CMK (cell line): ENCODE measurements around the gene OR2L5.

Experiments
- DNase-seq: peaks from one replicate; pipeline ENCODE4 v3.0.0-alpha.2; 2010; ENCODE audit warnings: low read depth

The OR2L5 gene, protein sequence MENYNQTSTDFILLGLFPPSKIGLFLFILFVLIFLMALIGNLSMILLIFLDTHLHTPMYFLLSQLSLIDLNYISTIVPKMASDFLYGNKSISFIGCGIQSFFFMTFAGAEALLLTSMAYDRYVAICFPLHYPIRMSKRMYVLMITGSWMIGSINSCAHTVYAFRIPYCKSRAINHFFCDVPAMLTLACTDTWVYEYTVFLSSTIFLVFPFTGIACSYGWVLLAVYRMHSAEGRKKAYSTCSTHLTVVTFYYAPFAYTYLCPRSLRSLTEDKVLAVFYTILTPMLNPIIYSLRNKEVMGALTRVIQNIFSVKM

DNA sequence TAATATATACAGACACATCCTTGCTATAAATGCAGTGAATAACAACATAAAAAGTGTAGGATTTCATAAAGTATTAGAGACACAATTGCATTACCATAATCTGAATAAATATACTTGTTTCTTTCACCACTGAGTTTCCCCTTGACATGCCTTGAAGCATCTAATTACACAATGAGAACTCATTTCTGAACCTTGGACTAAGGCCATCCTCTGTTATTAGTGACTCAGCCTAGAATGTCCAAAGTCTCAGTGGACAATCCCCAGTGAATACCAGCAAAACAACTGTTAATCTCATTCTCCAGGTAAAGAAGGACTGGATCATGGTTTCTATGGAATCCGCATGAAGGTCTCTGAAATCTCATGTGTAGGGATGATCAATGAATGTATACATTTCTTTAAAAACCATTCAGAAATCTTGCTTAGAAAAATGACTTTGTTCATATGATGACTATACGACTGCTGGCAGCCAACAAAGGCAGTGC, at the start of gene OR2L5:
OR2L5 (plus strand) TSS at position 432 of the 482 bp plus-strand sequence. CDS start 8,288 bp downstream, outside the sequence.
- no peak for DNase-seq

DNA sequence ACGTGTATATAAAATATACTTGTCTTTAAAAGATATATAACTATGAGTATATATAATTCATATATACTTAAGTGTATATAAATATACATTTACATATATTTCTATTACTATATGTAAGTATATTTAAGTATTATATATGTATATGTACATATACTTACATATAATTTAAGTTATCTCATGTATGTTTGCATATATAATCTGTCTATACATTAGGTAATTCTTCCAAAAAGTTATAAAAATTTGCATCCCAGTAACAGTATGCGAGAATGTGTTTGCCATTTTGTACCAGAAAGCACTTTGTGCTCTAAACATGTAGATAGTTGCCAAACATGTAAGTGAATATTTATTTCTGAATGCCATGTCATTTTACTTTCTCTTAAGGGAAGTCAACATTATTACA, 48.5 kb upstream of the OR2L5 start, which contains the start of gene OR2AK2:
OR2AK2 (plus strand) TSS at position 301 of the 400 bp plus-strand sequence. CDS start 144 bp downstream, outside the sequence.
- DNase-seq, result no peak

DNA sequence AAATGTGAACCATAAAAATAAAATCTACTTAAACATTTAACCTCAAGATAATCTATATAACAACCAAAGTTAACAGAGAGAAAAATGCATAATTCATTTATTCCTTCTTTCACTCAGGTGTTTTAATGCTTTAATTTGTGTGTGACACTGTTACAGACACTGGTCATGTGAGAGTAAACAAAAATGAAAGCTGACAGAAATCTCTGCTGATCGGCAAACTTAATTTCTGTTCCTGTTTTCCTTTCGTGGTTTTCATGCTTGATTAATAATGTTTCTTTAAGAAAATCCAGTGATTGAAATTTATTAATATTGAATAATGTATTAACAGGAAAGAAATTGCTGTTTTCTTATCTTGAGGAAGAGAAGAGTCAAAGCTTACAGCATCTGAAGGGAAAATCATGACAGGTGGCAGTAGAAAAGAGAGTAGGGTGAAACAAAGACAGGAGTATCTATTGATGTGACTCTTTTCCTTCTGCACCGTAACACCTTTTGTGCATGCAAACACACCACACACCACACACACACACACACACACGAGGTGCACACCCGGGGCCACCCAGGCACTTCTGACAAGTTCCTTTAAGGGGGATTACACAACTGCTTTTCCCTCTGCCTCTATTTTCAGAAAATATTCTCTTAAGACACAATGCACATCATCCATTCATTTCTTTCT, 46.8 kb upstream of the OR2L5 start:
- DNase-seq, result no peak

DNA sequence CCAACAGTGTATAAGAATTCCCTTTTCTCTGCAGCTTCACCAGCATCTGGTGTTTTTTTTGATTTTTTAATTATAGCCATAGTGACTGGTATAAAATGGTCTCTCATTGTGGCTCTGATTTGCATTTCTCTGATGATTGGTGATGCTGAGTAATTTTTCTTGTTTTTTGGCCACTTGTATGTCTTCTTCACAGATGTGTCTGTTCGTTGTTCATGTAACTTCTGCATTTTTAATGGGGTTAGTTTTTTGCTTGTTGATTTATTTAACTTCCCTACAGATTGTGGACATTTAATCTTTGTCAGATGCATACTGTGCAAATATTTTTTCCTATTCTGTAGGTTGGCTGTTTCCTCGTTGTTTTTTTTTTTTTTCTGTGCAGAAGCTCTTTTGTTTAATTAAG, 20.5 kb upstream of the OR2L5 start:
- DNase-seq, result no peak

DNA sequence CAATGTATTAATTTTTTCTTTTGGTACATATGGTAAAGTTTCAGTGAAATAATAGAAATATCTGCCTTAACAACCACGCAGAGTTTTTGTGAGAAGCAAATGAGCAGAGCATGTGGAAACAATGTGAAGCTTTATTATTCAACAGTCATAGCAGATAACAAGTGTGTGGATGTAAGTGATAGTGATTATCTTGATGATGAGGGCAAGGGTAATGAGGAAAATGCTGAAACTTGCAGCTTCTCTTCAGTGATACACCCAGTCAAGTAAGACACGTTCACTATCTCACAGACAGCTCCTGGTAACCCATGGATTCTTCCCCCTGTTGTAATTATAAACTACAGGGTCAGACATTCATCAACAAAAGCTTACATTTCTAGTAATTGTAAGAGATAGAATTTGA, 14.6 kb upstream of the OR2L5 start:
- peak; percentile 44 for DNase-seq

DNA sequence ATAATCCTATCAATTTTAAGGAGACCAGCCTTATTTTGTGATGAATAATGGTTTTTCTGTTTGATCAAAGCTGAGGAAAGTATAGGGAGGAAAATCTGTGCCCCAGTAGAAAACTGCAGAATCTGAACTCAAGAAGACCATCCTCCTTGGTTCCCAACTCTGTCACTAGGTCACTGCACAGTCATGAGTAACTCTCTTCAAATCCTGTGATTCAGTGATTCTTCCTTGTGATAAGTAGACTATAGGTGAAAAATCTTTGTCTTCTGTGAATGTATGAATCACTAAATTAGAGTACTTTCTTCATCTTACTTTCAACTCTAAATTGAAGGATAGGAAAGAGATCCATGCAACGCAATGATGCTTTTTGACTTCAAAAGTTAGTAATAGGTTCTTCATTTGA, 13.3 kb upstream of the OR2L5 start:
- no peak for DNase-seq

DNA sequence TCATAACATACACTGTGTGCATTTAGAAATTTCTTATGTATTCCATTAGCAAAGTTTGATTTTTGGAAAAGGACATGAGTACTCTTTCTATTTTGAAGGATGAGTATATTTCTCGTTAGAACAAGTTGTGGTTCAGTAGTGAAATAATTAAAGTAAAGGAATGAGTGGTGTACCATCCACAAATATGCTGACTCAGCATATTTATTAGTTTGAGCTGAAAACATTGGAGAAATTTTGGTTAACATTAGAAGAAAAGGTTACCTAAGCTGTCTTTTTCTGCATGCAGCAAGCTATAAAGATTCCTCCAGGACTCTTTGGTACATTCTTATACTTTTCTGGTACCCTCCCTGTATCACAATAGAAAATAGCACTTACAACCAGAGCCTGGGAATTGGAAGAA, 5.7 kb upstream of the OR2L5 start:
- DNase-seq, result no peak

DNA sequence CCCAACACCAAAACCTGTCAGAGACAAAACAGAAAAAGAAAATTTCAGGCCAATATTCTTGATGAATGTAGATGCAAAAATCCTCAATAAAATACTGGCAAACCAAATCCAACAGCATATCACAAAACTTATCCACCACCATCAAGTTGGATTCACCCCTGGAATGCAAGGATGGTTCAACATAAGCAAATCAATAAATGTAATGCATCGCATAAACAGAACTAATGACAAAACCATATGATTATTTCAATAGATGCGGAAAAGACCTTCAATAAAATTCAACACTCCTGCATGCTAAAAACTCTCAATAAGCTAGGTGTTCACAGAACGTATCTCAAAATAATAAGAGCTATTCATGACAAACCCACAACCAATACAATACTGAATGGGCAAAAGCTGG, 3.8 kb upstream of the OR2L5 start:
- DNase-seq, result no peak

DNA sequence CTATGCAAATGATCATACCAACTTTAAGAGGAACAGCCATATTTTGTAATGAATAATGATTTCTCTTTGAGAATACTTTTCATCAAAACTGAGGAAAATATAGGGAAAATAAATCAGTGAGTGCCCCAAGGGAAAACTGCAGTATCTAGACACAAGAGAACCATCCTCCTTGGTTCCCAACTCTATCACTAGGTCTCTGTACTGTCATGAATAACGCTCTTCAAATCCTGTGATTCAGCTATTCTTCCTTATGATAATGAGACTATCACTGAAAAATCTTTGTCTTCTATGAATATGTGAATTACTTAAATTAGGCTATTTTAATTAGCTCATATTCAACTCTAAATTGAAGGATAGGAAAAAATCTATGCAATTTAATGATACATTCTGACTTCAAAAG, 2.3 kb downstream of the OR2L5 start:
- DNase-seq, result no peak

DNA sequence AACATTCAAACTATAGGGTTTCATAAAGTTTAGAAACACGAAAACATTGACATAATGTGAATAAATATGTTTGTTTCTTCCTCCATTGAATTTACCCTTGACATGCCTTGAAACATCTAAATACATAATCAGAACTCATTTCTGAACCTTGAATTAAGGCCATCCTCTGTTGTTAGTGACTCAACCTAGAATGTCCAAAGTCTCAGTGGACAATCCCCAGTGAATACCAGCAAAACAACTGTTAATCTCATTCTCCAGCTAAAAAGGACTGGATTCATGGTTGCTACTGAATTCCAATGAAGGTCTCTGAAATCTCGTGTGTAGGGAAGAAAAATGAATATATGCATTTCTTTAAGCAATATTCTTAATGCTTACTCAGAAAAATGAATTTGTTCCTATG, 16.3 kb downstream of the OR2L5 start, which contains the start of gene OR2L2:
OR2L2 (plus strand) TSS at position 301 of the 400 bp plus-strand sequence. CDS start 8,198 bp downstream, outside the sequence.
- no peak for DNase-seq

DNA sequence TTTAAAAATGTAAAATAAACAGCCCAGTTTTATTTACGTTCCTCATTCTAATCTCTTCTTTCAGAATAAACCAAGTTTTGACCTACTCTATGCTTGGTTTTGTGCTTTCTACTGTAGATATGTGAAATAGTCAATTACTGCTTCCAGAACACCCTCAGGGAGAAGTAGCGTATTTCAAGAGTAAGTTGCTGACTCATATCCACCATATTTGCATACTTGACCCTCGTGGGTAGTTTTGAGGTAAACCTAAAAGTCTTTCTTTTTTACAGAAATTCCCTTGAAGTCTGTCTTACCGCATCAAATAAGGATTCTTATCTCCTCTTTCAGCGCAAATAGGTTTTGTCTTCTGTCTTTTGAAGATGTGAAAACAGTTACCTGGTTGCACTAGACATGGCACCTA, 31.7 kb downstream of the OR2L5 start:
- DNase-seq, result no peak

DNA sequence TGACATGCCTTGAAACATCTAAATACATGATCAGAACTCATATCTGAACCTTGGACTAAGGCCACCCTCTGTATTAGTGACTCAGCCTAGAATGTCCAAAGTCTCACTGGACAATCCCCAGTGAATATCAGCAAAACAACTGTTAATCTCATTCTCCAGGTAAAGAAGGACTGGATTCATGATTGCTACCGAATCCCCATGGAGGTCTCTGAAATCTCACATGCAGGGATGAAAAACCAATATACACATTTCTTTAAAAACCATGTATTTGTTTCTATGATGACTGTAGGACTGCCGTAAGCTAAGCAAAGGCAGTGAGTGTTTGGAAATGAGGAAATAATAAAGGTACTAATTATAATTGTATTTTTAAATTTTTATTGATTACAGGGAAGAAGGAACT, 33.1 kb downstream of the OR2L5 start, which contains the start of gene OR2L3:
OR2L3 (plus strand) TSS at position 301 of the 400 bp plus-strand sequence. CDS start 13,846 bp downstream, outside the sequence.
- DNase-seq, result no peak

DNA sequence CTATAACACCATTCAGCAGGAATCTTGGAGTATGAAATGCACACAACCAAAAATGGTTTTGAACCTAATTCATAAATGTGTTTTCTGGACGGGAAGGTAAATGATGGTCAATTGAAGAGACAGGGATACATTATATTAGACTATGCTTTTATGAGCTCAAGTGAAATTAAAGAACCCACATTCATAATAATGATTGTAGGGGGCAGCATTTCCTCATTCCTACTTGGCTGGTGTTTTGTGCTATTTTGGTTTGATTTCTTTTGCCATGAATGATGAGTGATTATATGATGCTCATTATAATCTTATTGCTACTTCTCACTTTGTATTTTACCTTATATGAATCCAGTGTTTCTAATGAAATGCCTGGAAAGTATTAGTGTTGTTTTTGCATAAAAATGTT, 33.5 kb downstream of the OR2L5 start:
- no peak for DNase-seq

DNA sequence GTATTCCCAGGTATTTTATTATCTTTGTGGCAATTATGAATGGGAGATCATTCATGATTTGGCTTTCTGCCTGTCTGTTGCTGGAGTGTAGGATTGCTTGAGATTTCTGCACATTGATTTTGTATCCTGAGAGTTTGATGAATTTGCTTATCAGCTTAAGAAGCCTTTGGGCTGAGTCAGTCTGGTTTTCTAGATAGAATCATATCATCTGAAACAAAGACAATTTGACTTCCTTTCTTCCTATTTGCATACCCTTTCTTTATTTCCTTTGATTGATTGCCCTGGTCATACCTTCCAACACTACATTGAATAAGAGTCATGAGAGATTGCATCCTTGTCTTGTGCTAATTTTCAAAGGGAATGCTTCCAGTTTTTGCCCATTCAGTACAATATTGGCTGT, 41.2 kb downstream of the OR2L5 start:
- DNase-seq, result peak; percentile 49

DNA sequence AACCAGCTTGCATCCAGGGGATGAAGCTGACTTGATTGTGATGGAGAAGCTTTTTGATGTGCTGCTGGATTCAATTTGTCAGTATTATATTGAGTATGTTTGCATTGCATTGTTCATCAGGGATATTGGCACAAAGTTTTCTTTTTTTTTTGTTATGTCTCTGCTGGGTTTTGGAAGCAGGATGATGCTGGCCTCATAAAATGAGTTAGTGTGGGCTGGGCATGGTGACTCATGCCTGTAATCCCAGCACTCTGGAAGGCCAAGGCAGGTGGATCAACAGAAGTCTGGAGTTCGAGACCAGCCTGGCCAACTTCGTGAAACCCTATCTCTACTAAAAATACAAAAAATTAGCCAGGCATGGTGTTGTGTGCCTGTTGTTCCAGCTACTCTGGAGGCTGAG, 41.8 kb downstream of the OR2L5 start:
- DNase-seq, result no peak

DNA sequence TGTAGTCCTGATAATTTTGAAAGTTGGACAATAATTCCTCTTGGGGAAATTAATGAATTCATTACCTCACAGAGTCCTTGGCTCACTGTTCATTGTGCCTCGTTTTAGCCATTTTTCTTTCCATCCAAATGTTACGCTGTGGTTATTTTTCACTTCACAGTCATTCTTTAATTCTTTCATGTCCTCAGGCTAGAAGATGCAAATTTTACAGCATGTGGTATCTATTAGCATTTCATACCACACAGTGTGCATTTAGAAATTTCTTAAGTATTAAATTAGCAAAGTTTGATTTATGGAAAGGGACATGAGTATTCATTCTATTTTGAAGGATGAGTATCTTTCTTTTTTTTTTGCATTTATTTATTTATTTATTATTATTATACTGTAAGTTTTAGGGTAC, 51.6 kb downstream of the OR2L5 start:
- no peak for DNase-seq

DNA sequence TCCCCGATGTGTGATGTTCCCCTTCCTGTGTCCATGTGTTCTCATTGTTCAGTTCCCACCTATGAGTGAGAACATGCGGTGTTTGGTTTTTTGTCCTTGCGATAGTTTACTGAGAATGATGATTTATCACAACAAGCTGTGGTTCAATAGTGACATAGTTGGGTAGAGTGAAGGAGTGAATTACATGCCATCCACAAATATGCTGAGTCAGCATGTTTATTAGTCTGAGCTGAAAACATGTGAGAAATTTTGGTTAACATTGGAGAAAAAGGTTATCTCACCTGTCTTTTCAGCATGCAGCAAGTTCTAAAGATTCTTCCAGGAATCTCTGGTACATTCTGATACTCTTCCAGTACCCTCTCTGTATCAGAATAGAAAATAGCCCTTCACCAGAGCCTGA, 52.1 kb downstream of the OR2L5 start:
- no peak for DNase-seq
